Measurements from ENCODE around the gene RSPO3.

Gene RSPO3

GRCh38 chr6:127077886-127078285 is 40.6 kb upstream of the RSPO3 start:
- Histone ChIP-seq H3K27ac (ENCODE audit: poor library complexity, severe bottlenecking) (no peak overlapping the region), H3K4me3 (ENCODE audit: severe bottlenecking) (no peak overlapping the region), H3K9me3 (ENCODE audit: severe bottlenecking) (no peaks in the 10 kb centered on the region), H3K4me1 (ENCODE audit: insufficient read depth, poor library complexity, severe bottlenecking) (no peaks in the 10 kb centered on the region), H3K27me3 (ENCODE audit: insufficient read depth, poor library complexity, severe bottlenecking) (no peaks in the 10 kb centered on the region), H3K36me3 (ENCODE audit: low read depth) (no peaks in the 10 kb centered on the region)
- TF ChIP-seq, protein P1, sequence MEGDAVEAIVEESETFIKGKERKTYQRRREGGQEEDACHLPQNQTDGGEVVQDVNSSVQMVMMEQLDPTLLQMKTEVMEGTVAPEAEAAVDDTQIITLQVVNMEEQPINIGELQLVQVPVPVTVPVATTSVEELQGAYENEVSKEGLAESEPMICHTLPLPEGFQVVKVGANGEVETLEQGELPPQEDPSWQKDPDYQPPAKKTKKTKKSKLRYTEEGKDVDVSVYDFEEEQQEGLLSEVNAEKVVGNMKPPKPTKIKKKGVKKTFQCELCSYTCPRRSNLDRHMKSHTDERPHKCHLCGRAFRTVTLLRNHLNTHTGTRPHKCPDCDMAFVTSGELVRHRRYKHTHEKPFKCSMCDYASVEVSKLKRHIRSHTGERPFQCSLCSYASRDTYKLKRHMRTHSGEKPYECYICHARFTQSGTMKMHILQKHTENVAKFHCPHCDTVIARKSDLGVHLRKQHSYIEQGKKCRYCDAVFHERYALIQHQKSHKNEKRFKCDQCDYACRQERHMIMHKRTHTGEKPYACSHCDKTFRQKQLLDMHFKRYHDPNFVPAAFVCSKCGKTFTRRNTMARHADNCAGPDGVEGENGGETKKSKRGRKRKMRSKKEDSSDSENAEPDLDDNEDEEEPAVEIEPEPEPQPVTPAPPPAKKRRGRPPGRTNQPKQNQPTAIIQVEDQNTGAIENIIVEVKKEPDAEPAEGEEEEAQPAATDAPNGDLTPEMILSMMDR (IDR thresholded peaks at IDR 0.05; ENCODE audit: poor library complexity, severe bottlenecking): no peak
- DNase-seq (ENCODE audit: low spot score) (no peak), ATAC-seq (ENCODE audit: low read depth) (no peak)

DNA sequence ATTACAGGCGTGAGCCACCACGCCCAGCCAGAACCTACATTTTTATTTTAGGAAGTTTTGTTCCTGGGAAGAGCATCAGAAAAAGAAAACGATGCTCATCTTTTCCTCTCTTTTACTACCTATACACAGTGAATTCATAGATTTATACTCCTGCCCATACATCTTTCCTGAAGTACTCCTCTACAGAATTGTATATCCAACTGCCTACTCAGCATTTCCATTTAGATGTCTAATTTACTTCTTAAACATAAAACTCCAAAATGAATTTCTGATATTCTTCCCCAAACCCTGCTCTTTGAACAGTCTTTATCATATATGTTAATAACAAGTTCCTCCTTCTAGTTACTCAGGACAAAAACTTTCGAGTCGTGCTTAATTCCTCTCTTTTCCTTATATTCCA is 39.8 kb upstream of the RSPO3 start:
- H3K27ac ChIP-seq (ENCODE audit: poor library complexity, severe bottlenecking): no peak overlapping the region
- H3K27me3 ChIP-seq (ENCODE audit: insufficient read depth, poor library complexity, severe bottlenecking): no peaks in the 10 kb centered on the region
- no peaks in the 10 kb centered on the region for H3K9me3 ChIP-seq (ENCODE audit: severe bottlenecking)
- no peak for ATAC-seq (ENCODE audit: low read depth)
- H3K4me3 ChIP-seq (ENCODE audit: severe bottlenecking): no peak overlapping the region
- no peak for DNase-seq (ENCODE audit: low spot score)
- H3K36me3 ChIP-seq (ENCODE audit: low read depth): no peaks in the 10 kb centered on the region
- TF ChIP-seq, protein P1 (IDR thresholded peaks at IDR 0.05; ENCODE audit: poor library complexity, severe bottlenecking): no peak
- H3K4me1 ChIP-seq (ENCODE audit: insufficient read depth, poor library complexity, severe bottlenecking): no peaks in the 10 kb centered on the region

DNA sequence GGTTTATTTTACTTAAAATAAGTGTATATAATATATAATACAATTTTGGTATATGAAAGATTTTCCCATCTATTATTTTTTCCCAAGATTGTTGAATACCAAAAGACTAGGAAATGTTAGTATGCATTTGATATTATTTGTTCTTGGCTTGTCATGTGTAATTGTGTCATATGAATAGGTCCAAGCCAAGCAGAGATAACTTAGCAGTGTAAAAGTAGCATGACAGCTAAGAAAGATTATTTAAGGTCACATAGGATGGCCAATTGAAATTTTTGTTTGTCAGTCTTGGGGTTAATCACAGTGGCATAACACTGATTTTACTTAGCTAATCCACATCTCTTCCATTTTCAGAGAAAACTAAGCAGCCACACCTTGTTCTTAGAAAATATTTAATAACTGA is 38.8 kb upstream of the RSPO3 start:
- no peak overlapping the region for H3K27ac ChIP-seq (ENCODE audit: poor library complexity, severe bottlenecking)
- ATAC-seq (ENCODE audit: low read depth) (no peak), DNase-seq (ENCODE audit: low spot score) (no peak)
- H3K27me3 ChIP-seq (ENCODE audit: insufficient read depth, poor library complexity, severe bottlenecking): no peaks in the 10 kb centered on the region
- H3K4me1 ChIP-seq (ENCODE audit: insufficient read depth, poor library complexity, severe bottlenecking): no peaks in the 10 kb centered on the region
- TF ChIP-seq, protein P1 (IDR thresholded peaks at IDR 0.05; ENCODE audit: poor library complexity, severe bottlenecking): no peak
- H3K9me3 ChIP-seq (ENCODE audit: severe bottlenecking): no peaks in the 10 kb centered on the region
- H3K36me3 ChIP-seq (ENCODE audit: low read depth): no peaks in the 10 kb centered on the region
- H3K4me3 ChIP-seq (ENCODE audit: severe bottlenecking): no peak overlapping the region

DNA sequence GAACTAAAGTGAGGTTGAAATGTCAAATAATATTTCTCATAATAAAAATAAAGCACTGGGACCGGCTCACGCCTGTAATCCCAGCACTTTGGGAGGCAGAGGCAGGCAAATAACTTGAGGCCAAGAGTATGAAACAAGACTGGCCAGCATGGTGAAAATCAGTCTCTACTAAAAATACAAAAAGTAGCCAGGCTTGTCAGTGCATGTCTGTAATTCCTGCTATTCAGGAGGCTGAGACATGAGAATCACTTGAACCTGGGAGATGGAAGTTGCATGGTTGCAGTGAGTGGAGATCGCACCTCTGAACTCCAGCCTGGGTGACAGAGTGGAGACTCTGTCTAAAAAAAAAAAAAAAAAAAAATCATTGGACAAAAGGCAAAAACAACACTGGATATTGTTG is 38.4 kb upstream of the RSPO3 start:
- no peaks in the 10 kb centered on the region for H3K9me3 ChIP-seq (ENCODE audit: severe bottlenecking)
- no peaks in the 10 kb centered on the region for H3K27me3 ChIP-seq (ENCODE audit: insufficient read depth, poor library complexity, severe bottlenecking)
- no peaks in the 10 kb centered on the region for H3K36me3 ChIP-seq (ENCODE audit: low read depth)
- H3K27ac ChIP-seq (ENCODE audit: poor library complexity, severe bottlenecking): no peak overlapping the region
- TF ChIP-seq, protein P1 (IDR thresholded peaks at IDR 0.05; ENCODE audit: poor library complexity, severe bottlenecking): no peak
- no peak for ATAC-seq (ENCODE audit: low read depth)
- no peak for DNase-seq (ENCODE audit: low spot score)
- H3K4me3 ChIP-seq (ENCODE audit: severe bottlenecking): no peak overlapping the region
- no peaks in the 10 kb centered on the region for H3K4me1 ChIP-seq (ENCODE audit: insufficient read depth, poor library complexity, severe bottlenecking)

GRCh38 chr6:127083231-127083962 is 35.1 kb upstream of the RSPO3 start:
- no peak for ATAC-seq (ENCODE audit: low read depth)
- Histone ChIP-seq H3K4me1 (ENCODE audit: insufficient read depth, poor library complexity, severe bottlenecking) (no peaks in the 10 kb centered on the region), H3K4me3 (ENCODE audit: severe bottlenecking) (no peak overlapping the region), H3K27me3 (ENCODE audit: insufficient read depth, poor library complexity, severe bottlenecking) (no peaks in the 10 kb centered on the region), H3K36me3 (ENCODE audit: low read depth) (no peaks in the 10 kb centered on the region), H3K9me3 (ENCODE audit: severe bottlenecking) (no peaks in the 10 kb centered on the region), H3K27ac (ENCODE audit: poor library complexity, severe bottlenecking) (no peak overlapping the region)
- no peak for DNase-seq (ENCODE audit: low spot score)
- TF ChIP-seq, protein P1 (IDR thresholded peaks at IDR 0.05; ENCODE audit: poor library complexity, severe bottlenecking): no peak
